Body of pancreas (tissue), 4 donors: ENCODE results near the gene USP13. TPM values are rescaled to one million over a fixed set of nuclear protein-coding genes. Genes with fewer than 3 reads are reported as not detected.

Source experiments
- ATAC-seq: fragments of 150-250 bp; one replicate; pipeline ENCODE4 v1.9.1; 2016
- DNase-seq, 4 donors: peaks; one replicate each; pipeline ENCODE4 v3.0.0-alpha.2; 2019
- H3K27ac ChIP-seq, 4 donors: fragments of 200-600 bp; sonication (generic); 1 replicate in 3 of 4; 2 replicates in 1 of 4; pipeline versions ENCODE4 v1.5.1 to v1.6.1; 2016 to 2019; ENCODE audit warnings: mild to moderate bottlenecking in 1 of 4, mixed read lengths in 1 of 4, moderate library complexity in 1 of 4
- H3K27me3 ChIP-seq, 2 donors: fragments of 200-600 bp; sonication (generic); one replicate each; pipeline ENCODE4 v1.6.0; 2016; ENCODE audit warnings: mild to moderate bottlenecking in 1 of 2
- H3K36me3 ChIP-seq, 2 donors: fragments of 200-600 bp; sonication (generic); replicated peaks in 1 of 2; 2 replicates each; pipeline ENCODE4 v1.5.1; 2016; ENCODE audit warnings: low read depth in 2 of 2; ENCODE audit not compliant: insufficient read depth in 1 of 2
- H3K4me1 ChIP-seq: fragments of 200-600 bp; sonication (generic); one replicate; pipeline ENCODE4 v1.6.0; 2016
- H3K4me3 ChIP-seq, 2 donors: fragments of 200-600 bp; sonication (generic); 1 replicate in 1 of 2; 2 replicates in 1 of 2; pipeline ENCODE4 v1.5.1; 2016 to 2019
- H3K9me3 ChIP-seq, 3 donors: fragments of 200-600 bp; sonication (generic); 1 replicate in 2 of 3; 2 replicates in 1 of 3; pipeline ENCODE4 v1.5.1; 2016
- CTCF ChIP-seq, 7 experiments: fragments of 450-650 bp in 4 of 7; fragments of 200-600 bp in 3 of 7; sonication (generic) in 3 of 7; IDR thresholded peaks; one replicate each; pipeline ENCODE4 v1.5.1; 2016 to 2019; ENCODE audit warnings: antibody characterized with exemption in 7 of 7
- POLR2A ChIP-seq, 3 donors: fragments of 450-650 bp; IDR thresholded peaks; one replicate each; pipeline ENCODE4 v1.6.1; 2016; ENCODE audit warnings: antibody characterized with exemption in 3 of 3, mild to moderate bottlenecking in 2 of 3
- WGBS, 2 donors: methylation state at CpG; one replicate each; pipeline ENCODE4 v1.1.5; 2017; 5-methylcytosine and 5-hydroxymethylcytosine counted together
- intact Hi-C: fragments of 100-400 bp; cut with DNase I; formaldehyde crosslinking; loops from one replicate; pipeline ENCODE4 v1.15.1; 2023
- total RNA-seq, 2 donors: library from RNA; depleted of rRNA; stranded (reverse); fragments of >200 nt; gene quantifications; one replicate each; pipeline ENCODE4 v1.1.0, GENCODE V29; 2016

USP13 gene
- total RNA-seq, 2 donors from 2014 or later = 5.4 to 6.9 TPM

- 21% methylated on average over 3 of the region's 3 CpGs for WGBS, 2 donors
- Histone ChIP-seq H3K4me1 (peaks cover 8% of the 10 kb centered on the region), H3K27me3 (no peaks in the 10 kb centered on the region), H3K4me3 (no peak overlapping the region), H3K9me3 (no peaks in the 10 kb centered on the region), H3K27ac (no peak overlapping the region), H3K36me3 (no peaks in the 10 kb centered on the region)
- DNase-seq = peak; percentile 23 to 58 (median 36)
- TF ChIP-seq CTCF (IDR thresholded peaks at IDR 0.05) = no peak
- no peak for TF ChIP-seq POLR2A (IDR thresholded peaks at IDR 0.05)
- no peak for ATAC-seq
- intact Hi-C loops = loop anchor here (10.0 kb wide), 1 partner anchor 765 kb away; no protein-coding TSS in a partner anchor
These were observed 166.5 kb downstream of the USP13 start for GRCh38 chr3:179819379-179819778.

GRCh38 chr3:179822296-179822695 is 169.5 kb downstream of the USP13 start:
- intact Hi-C loops = no loop called here
- H3K9me3 ChIP-seq = no peaks in the 10 kb centered on the region
- ATAC-seq (no peak), DNase-seq (no peak)
- TF ChIP-seq POLR2A (IDR thresholded peaks at IDR 0.05) = no peak
- no peak for TF ChIP-seq CTCF (IDR thresholded peaks at IDR 0.05)
- H3K4me3 ChIP-seq = no peak overlapping the region
- WGBS, 2 donors = 94 to 99% methylated on average over 3 of the region's 3 CpGs
- H3K27ac ChIP-seq = no peak overlapping the region
- no peaks in the 10 kb centered on the region for H3K36me3 ChIP-seq
- H3K4me1 ChIP-seq = peaks cover 22% of the 10 kb centered on the region
- H3K27me3 ChIP-seq = no peaks in the 10 kb centered on the region

- intact Hi-C loops = no loop called here
- Histone ChIP-seq H3K4me3 (no peak overlapping the region), H3K36me3 (no peaks in the 10 kb centered on the region), H3K9me3 (no peaks in the 10 kb centered on the region), H3K4me1 (peaks cover 18% of the 10 kb centered on the region), H3K27me3 (no peaks in the 10 kb centered on the region), H3K27ac (peak overlapping the region in 1 of 4 donors; percentile 36)
- 54 to 63% methylated on average over 6 of the region's 6 CpGs for WGBS, 2 donors
- TF ChIP-seq CTCF (IDR thresholded peaks at IDR 0.05) (no peak), POLR2A (IDR thresholded peaks at IDR 0.05) (no peak)
- ATAC-seq = peak; percentile 63
- DNase-seq = peak; percentile 36 to 56 (median 48)
These were observed 172.8 kb downstream of the USP13 start for GRCh38 chr3:179825527-179826246.

GRCh38 chr3:179826247-179826637 is 173.4 kb downstream of the USP13 start:
- ATAC-seq (no peak), DNase-seq (no peak)
- H3K36me3 ChIP-seq = no peaks in the 10 kb centered on the region
- no peak overlapping the region for H3K4me3 ChIP-seq
- H3K4me1 ChIP-seq = peaks cover 18% of the 10 kb centered on the region
- TF ChIP-seq POLR2A (IDR thresholded peaks at IDR 0.05) = no peak
- TF ChIP-seq CTCF (IDR thresholded peaks at IDR 0.05) = no peak
- peak overlapping the region in 2 of 4 donors; percentile 32 to 36 for H3K27ac ChIP-seq
- 4 to 5% methylated on average over 1 of the region's 1 CpG for WGBS, 2 donors
- no peaks in the 10 kb centered on the region for H3K27me3 ChIP-seq
- H3K9me3 ChIP-seq = no peaks in the 10 kb centered on the region
- intact Hi-C loops = no loop called here

GRCh38 chr3:179828738-179829137 is 175.9 kb downstream of the USP13 start:
- Histone ChIP-seq H3K4me1 (peaks cover 28% of the 10 kb centered on the region), H3K27ac (no peak overlapping the region), H3K27me3 (no peaks in the 10 kb centered on the region), H3K9me3 (no peaks in the 10 kb centered on the region), H3K36me3 (no peaks in the 10 kb centered on the region), H3K4me3 (no peak overlapping the region)
- ATAC-seq (no peak), DNase-seq (no peak)
- intact Hi-C loops = no loop called here
- TF ChIP-seq POLR2A (IDR thresholded peaks at IDR 0.05) (no peak), CTCF (IDR thresholded peaks at IDR 0.05) (no peak)
- 86 to 98% methylated on average over 2 of the region's 2 CpGs for WGBS, 2 donors
